Right lobe of liver (tissue), 4 donors: ENCODE data around the gene OSBPL3.

Experiments used
- CTCF ChIP-seq, 4 donors: fragments of 200-600 bp in 3 of 4; fragments of 450-650 bp in 1 of 4; IDR thresholded peaks; one replicate each; pipeline versions ENCODE4 v1.5.1 to v1.8.0; 2016 to 2022; ENCODE audit warnings: antibody characterized with exemption in 4 of 4, mild to moderate bottlenecking in 2 of 4
- POLR2A ChIP-seq: fragments of 450-650 bp; IDR thresholded peaks from one replicate; pipeline ENCODE4 v1.6.1; 2017; ENCODE audit warnings: antibody characterized with exemption, mild to moderate bottlenecking
- donor health status: DM: no; HTN: no; CAD: no.
- donor health status: DM: no; HTN: no; CAD: no.
- donor health status: DM: no; HTN: yes; CAD: no.

GRCh38 chr7:24912874-24913514 is 67.0 kb downstream of the OSBPL3 start:
- TF ChIP-seq CTCF (IDR thresholded peaks at IDR 0.05) = no peak
- TF ChIP-seq POLR2A = no peak
